HG03064 (cell line): ENCODE results near the gene MVB12B.

Source experiments
- ATAC-seq: cut with Tn5 transposase; IDR thresholded peaks from one replicate; pipeline ENCODE4 v1.9.1; 2021; ENCODE audit warnings: low read depth; ENCODE audit not compliant: unreplicated experiment

Gene MVB12B

DNA sequence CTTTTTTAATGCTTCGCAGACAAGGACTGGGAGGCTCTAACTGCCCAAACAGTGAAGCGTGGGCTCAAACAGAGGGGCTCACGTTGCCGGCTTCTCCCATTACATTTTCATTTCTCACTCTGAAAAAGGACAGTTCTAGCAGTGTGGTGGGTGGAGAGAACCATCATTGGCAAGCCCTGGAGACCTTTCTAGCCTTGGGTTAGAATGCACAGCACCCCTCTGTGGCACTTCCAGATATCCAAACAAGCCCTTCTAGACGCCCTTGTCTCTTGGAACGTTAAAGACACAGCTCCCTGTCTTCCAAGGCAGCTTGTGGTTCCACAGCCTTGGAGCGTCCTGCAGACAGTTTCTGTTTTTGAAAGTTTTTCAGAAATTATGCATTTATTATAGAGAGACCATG lies 52.1 kb downstream of the MVB12B start:
- no peak for ATAC-seq

DNA sequence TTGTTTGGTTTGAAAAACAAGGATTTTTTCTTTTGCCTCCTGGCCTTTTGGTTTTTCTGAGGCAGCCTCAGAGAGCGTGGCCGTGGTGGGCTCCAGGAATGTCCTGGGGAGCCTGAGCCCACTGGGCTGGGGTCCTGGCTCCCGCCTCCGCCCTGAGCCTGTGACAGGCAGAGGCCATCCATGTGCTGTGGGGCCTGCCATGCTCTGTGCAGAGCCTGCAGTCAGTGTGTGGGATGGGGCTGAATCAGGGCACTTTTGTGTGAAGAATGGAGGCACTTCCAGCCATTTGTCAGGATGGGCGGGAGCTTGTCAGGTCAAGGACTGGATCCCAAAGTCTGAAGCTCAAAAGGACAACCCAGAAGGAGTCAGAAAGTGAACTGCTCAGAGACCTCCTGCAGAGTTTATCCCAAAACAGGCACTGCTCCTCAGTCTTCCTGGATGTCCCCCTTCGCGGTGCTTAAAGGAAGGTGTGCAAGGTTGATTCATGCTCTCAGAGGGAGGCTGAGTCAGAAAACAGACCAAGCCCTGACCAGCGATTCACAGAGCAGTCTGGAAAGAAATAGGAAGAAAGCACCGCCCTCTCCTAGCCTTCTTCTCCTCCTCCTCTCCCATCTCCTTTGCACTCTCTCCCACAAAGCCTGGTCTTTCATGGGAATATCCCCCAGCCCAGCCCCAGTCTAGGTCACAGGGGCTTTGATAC lies 53.2 kb downstream of the MVB12B start:
- no peak for ATAC-seq

DNA sequence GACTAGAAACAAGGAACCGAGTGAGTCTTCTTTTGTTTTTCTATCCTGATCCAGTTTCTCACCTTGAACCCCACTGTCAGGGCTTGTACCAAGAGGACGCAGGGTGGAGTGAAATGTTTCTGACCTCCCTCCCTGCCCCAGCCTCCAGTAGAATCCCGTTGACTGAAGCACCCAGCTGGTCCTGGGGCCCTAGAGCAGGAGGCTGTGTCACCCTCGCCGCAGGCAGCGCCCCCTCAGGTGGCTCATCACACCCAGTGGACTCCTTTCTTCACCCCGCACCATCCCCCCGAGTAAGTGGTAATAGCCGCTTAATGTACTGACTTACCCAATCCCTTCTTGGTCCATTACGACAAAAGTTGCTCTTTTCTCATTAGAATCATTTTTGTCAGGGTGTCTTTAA lies 53.8 kb downstream of the MVB12B start:
- ATAC-seq, result no peak

- no peak for ATAC-seq
Measured at GRCh38 chr9:126381195-126381594, 54.6 kb downstream of the MVB12B start.

DNA sequence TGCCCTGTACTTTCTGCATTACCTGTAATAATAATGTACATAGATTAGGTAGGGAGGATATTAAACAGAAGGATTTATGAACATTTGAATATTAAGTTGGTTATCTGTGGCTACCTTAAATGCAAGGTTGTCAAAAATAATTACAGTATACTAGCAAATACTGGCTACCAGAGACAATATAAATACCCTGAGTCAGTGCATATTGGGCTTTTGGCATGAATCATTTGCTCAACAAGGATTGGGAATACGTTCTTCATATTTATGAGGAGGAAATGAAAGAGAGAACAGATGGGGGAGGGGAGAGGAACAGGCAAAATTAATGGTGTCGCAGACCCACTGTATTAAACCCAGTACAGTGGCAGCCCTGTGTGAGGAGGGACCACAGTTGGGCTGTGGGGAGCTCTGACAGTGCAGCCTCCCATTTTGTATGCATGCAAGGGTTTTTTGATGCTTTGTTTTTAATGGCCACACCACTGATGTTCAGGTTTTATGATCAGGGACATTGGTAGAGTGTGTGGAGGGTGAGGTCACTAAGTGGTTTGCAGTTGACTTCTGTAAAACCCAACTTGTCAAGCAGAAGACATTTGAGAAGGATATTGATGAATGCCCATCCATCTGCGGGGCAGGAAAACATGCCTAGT lies 56.9 kb downstream of the MVB12B start:
- ATAC-seq, result no peak

- ATAC-seq, result no peak
Measured at GRCh38 chr9:126384926-126385325, 58.3 kb downstream of the MVB12B start.

GRCh38 chr9:126386088-126386487 lies 59.5 kb downstream of the MVB12B start:
- no peak for ATAC-seq

DNA sequence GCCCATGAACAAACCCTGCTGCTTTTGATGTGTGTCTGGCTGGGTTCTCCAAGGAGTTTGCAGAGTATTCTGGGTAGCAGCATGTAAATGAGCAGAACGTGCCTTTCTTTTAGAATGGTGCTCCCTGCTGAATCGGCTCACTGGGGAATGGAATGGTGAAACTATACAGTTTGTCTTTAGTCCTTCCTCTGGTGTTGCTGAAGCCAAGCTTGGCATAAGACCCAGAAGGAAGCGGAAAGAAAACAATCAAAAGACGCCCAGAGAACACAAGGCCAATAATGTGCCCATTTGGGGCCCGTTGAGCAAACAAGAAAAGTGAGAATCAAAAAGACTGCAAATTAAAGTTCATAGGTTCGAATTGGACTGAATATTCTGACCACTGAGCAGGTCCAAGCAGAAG lies 60.1 kb downstream of the MVB12B start:
- ATAC-seq, result no peak

GRCh38 chr9:126388964-126389708 lies 62.5 kb downstream of the MVB12B start:
- no peak for ATAC-seq

DNA sequence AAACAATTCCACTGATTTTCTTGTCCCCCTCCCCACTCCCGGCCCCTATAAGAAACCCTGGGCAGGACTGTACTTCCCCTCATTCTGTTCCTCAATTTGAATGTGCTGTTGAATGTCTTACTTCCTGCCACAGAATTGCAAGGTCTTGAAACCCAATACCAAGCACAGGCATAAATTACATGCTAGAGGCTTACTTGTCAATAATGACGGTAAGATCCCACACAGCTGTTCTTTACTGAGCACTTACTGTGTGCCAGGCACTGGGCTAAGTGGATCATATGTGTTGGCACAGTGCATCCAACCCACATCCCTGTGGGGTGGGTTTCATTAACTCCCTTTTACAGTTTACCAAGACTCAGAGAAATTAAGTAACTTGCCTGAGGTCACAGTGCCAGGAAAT lies 63.4 kb downstream of the MVB12B start:
- no peak for ATAC-seq

DNA sequence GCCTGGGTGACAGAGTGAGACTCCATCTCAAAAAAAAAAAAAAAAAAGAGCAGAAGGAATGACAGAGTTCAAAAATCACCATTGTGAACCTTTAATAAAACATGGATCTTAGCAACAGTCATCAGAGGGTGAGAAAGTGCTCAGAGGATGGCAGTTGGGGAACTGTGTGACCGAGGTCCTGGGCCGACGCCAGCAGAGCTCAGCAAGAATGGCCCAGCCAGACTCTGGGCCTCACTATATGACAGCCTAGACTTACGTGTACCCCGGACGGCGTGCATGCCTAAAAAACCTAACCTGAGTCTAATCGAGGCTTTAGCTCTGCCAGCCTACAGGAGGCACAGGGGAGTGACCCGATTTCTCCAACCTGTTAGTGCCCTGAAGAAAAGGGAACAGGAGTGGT lies 64.3 kb downstream of the MVB12B start:
- ATAC-seq, result no peak

GRCh38 chr9:126391713-126392661 lies 65.4 kb downstream of the MVB12B start:
- ATAC-seq, result no peak

DNA sequence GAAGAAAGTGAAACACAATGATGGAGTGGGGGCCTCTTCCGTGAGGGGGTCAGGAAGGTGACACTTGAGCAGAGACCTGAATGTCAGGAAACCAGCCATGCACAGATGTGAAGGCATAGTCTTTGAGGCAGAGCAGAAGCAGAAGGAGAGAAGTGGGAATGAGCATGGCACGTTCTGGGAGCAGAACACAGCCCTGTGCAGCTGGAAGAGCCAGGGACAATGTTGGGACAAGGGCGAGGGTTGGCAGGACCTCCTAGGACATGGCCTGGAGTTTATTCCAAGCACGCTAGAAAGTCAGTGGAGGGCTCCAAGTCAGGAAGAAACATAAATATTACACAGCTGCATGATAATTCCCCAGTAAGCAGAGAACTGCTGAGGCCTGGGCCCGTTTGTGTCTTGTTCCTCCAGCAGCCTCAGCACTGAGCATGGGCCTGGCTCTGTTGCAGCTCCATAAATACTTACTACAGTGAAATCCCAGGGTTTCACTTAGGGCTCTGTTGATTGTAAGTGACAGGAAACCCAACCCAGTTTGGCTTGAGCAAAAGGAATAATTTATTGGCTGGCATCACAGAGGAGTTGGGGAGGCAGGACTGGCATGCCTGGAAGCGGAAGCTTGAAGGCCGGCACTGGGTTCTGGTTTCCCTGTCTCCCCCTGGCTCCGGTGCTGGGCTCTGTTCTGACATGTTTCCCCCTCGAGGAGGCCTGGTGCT lies 66.2 kb downstream of the MVB12B start:
- ATAC-seq, result no peak

- no peak for ATAC-seq
Measured at GRCh38 chr9:126393876-126394275, 67.2 kb downstream of the MVB12B start.

DNA sequence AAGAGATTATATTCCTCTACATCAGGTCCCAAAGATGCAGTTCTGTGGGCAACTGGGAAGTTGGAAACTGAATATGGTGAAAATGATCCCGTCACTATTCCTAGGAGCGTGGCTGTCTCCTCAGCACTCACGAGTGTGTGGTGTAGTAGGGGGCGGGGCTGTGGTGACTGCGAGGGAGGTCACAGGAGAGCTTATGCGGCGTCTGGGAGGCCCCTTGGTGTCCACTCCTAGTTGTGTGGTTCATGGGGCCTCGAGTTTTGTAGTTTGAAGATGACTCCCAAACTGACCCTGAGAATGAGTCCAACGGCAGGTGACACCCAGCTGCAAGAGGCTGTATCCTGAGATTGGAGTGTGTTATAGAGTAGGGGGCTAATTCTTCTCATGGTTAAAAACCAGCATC lies 68.2 kb downstream of the MVB12B start:
- ATAC-seq, result no peak

GRCh38 chr9:126395439-126396212 lies 69.0 kb downstream of the MVB12B start:
- ATAC-seq, result no peak

- ATAC-seq, result peak; percentile 88
Measured at GRCh38 chr9:126397056-126397455, 70.4 kb downstream of the MVB12B start.

DNA sequence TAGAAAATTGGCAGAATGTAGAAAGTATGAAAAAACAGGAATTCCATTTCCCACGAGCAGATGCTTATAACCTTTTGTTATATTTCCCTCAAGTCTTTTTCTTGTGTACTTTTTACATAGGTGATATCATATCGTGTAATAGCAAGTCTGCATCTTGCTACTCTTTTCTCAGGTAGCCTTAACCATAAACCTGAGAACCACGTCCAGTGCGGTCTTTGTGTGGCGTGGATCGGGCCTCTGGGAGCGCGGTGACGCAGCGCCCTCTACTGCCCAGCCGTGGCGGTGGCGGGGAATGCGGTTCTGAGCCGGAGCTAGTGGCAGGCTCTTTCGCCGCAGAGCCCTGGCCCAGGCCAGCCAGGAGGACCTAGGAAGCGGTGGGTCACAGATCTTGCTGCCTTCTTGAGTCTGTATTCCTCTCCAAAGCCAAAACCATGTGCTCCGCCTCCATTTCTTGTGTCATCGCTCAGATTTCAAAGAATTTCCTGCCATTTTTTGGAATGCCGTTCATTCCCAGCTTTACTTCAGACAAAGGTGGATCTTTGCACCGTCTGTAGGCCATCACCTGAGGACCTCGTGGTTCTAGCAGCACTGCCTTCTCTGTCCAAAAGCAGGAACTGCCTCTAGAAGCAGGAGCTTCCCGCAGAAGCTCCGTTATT lies 71.9 kb downstream of the MVB12B start:
- ATAC-seq, result no peak

GRCh38 chr9:126399251-126399650 lies 72.6 kb downstream of the MVB12B start:
- ATAC-seq, result no peak
